ENCODE measurements around the gene GMPPB.

Gene GMPPB

GRCh38 chr3:49670940-49671290 is 52.8 kb downstream of the GMPPB start:
- DNase-seq (ENCODE audit: low read depth in 2 of 2): no peak

Measured in activated CD8-positive, alpha-beta memory T cell treated with anti-CD3 and anti-CD28 coated beads for 4 hours (primary cell).